DOHH2 (cell line): ENCODE results near the gene PPP1R36.

Source experiments
- H3F3A ChIP-seq: fragments of 200-600 bp; sonication (generic), shearing (Covaris generic); 2 replicates; pipeline ENCODE4 v1.6.0; 2016; ENCODE audit warnings: antibody characterized with exemption, mild to moderate bottlenecking; ENCODE audit not compliant: control insufficient read depth, insufficient read depth
- H3K27ac ChIP-seq: fragments of 200-600 bp; sonication (generic); 2 replicates; pipeline ENCODE4 v1.5.1; 2014; ENCODE audit warnings: low read depth, mild to moderate bottlenecking, low read length, moderate library complexity
- H3K27me3 ChIP-seq: fragments of 200-600 bp; sonication (generic); 2 replicates; pipeline ENCODE4 v1.6.1; 2014; ENCODE audit warnings: mild to moderate bottlenecking, low read length, mixed read lengths; ENCODE audit not compliant: control insufficient read depth
- H3K36me3 ChIP-seq: fragments of 200-600 bp; sonication (generic); 2 replicates; pipeline ENCODE4 v1.6.1; 2014; ENCODE audit warnings: mild to moderate bottlenecking, low read length, moderate library complexity, mixed read lengths; ENCODE audit not compliant: control insufficient read depth
- H3K4me1 ChIP-seq: fragments of 200-600 bp; sonication (generic); 2 replicates; pipeline ENCODE4 v1.6.1; 2014; ENCODE audit warnings: mild to moderate bottlenecking, low read length, mixed read lengths; ENCODE audit not compliant: control insufficient read depth
- H3K4me2 ChIP-seq: fragments of 200-600 bp; sonication (generic); 2 replicates; pipeline ENCODE4 v1.6.0; 2014; ENCODE audit warnings: mild to moderate bottlenecking, low read length, moderate library complexity
- H3K4me3 ChIP-seq: fragments of 200-600 bp; sonication (generic); 2 replicates; pipeline ENCODE4 v1.5.1; 2014; ENCODE audit warnings: mild to moderate bottlenecking, low read length, mixed read lengths
- H3K79me2 ChIP-seq: fragments of 200-600 bp; sonication (generic); 2 replicates; pipeline ENCODE4 v1.6.1; 2014; ENCODE audit warnings: mild to moderate bottlenecking, low read length, mixed read lengths; ENCODE audit not compliant: control insufficient read depth
- H3K9me2 ChIP-seq: fragments of 200-600 bp; sonication (generic); replicated peaks from 2 replicates; pipeline ENCODE4 v1.6.1; 2014; ENCODE audit warnings: mild to moderate bottlenecking, low read length, mixed read lengths; ENCODE audit not compliant: control insufficient read depth
- H3K9me3 ChIP-seq: fragments of 200-600 bp; sonication (generic); 2 replicates; pipeline ENCODE4 v1.6.1; 2014; ENCODE audit warnings: antibody characterized with exemption, low read length, mixed read lengths; ENCODE audit not compliant: control insufficient read depth, insufficient read depth
- H4K20me1 ChIP-seq: fragments of 200-600 bp; sonication (generic); 2 replicates; pipeline ENCODE4 v1.6.0; 2014; ENCODE audit warnings: low read depth, mild to moderate bottlenecking, antibody characterized with exemption, low read length, moderate library complexity; ENCODE audit not compliant: control insufficient read depth, insufficient read depth
- CTCF ChIP-seq: fragments of 200-600 bp; sonication (generic); IDR thresholded peaks from one replicate; pipeline ENCODE4 v1.5.1; 2014; ENCODE audit warnings: antibody characterized with exemption, mild to moderate bottlenecking, low read depth, low read length; ENCODE audit not compliant: poor library complexity, severe bottlenecking
- EZH2phosphoT487 ChIP-seq: fragments of 200-600 bp; sonication (generic); IDR thresholded peaks from 2 replicates; pipeline ENCODE4 v1.6.1; 2017; ENCODE audit warnings: borderline replicate concordance, mild to moderate bottlenecking, antibody characterized with exemption, low read length, moderate library complexity, mixed read lengths

Gene PPP1R36

DNA sequence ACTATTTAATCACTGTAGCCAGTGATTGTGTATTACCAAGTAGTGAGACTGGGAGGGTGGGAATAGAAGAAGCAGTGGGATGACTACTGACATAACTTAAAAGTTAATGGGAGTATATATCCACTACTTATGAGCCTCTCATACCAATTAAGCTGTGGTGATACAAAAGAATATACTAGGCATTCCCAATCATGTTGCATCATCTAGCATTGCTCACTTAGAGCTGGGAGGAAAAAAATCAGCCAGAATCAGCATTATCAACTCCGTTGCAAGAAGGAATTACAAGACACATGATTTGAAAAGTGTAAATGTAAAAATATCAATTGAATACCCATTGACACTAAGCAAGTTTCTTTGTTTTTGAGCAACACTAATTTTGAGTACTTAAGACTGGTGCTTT is 745 bp upstream of the PPP1R36 start:
- no peaks in the 10 kb centered on the region for H3K79me2 ChIP-seq
- H3K4me1 ChIP-seq, result no peaks in the 10 kb centered on the region
- no peak for TF ChIP-seq CTCF
- no peaks in the 10 kb centered on the region for H4K20me1 ChIP-seq
- H3K9me2 ChIP-seq, result no peaks in the 10 kb centered on the region
- H3F3A ChIP-seq, result no peaks in the 10 kb centered on the region; the same call in 1 of the 2 replicates
- H3K9me3 ChIP-seq, result no peaks in the 10 kb centered on the region
- H3K36me3 ChIP-seq, result no peaks in the 10 kb centered on the region
- H3K27me3 ChIP-seq, result peaks cover 35% of the 10 kb centered on the region
- no peak overlapping the region for H3K4me3 ChIP-seq
- H3K27ac ChIP-seq, result no peak overlapping the region
- H3K4me2 ChIP-seq, result no peak overlapping the region

- no peak for TF ChIP-seq EZH2phosphoT487
- no peak for TF ChIP-seq CTCF
- H3K27ac ChIP-seq, result no peak overlapping the region
- H3K4me3 ChIP-seq, result no peak overlapping the region
- H3F3A ChIP-seq, result no peaks in the 10 kb centered on the region
- no peak overlapping the region for H3K4me2 ChIP-seq
- H3K36me3 ChIP-seq, result no peaks in the 10 kb centered on the region
- H4K20me1 ChIP-seq, result no peaks in the 10 kb centered on the region
- no peaks in the 10 kb centered on the region for H3K9me3 ChIP-seq
- peaks cover 46% of the 10 kb centered on the region for H3K27me3 ChIP-seq
- H3K79me2 ChIP-seq, result no peaks in the 10 kb centered on the region
- no peaks in the 10 kb centered on the region for H3K4me1 ChIP-seq
- no peaks in the 10 kb centered on the region for H3K9me2 ChIP-seq
These were observed 1.0 kb downstream of the PPP1R36 start for GRCh38 chr14:64550621-64551333.

- Histone ChIP-seq H3K27ac (no peak overlapping the region), H3K79me2 (no peaks in the 10 kb centered on the region), H3K4me3 (no peak overlapping the region), H3K27me3 (peaks cover 43% of the 10 kb centered on the region), H3K9me3 (no peaks in the 10 kb centered on the region), H4K20me1 (no peaks in the 10 kb centered on the region), H3K4me1 (no peaks in the 10 kb centered on the region), H3F3A (no peaks in the 10 kb centered on the region), H3K9me2 (no peaks in the 10 kb centered on the region), H3K36me3 (no peaks in the 10 kb centered on the region), H3K4me2 (no peak overlapping the region)
- TF ChIP-seq EZH2phosphoT487 (no peak), CTCF (no peak)
These were observed 4.8 kb downstream of the PPP1R36 start for GRCh38 chr14:64554556-64554955.
